Activated CD4-positive, alpha-beta memory T cell treated with anti-CD3 and anti-CD28 coated beads, Interleukin-2, amount 10 ng/mL, durations not matched to agents 7 days and 5 days (primary cell): Measurements from ENCODE around the gene ZNF831. TPM values are rescaled to one million over a fixed set of nuclear protein-coding genes. Genes with fewer than 3 reads are reported as not detected.

ENCODE experiments used
- CTCF ChIA-PET: fragments of 350-600 bp; sonication (Branson Sonifier 250); formaldehyde crosslinking; loops from one replicate; lab custom pipeline; 2021; ENCODE audit warnings: antibody characterized with exemption, inconsistent platforms; lab: Charles Lee
- POLR2A ChIA-PET: fragments of 350-600 bp; sonication (Branson Sonifier 250); formaldehyde crosslinking; loops from one replicate; lab custom pipeline; 2021; ENCODE audit warnings: antibody characterized with exemption; lab: Charles Lee
- DNase-seq: peaks from one replicate; pipeline ENCODE4 v3.0.0-alpha.2; 2020
- H3K27ac Mint-ChIP-seq: one replicate; pipeline ENCODE4 v1.8.0; 2021; ENCODE audit warnings: mild to moderate bottlenecking, mixed read lengths
- H3K27me3 Mint-ChIP-seq: one replicate; pipeline ENCODE4 v1.8.0; 2021; ENCODE audit warnings: mixed read lengths
- H3K36me3 Mint-ChIP-seq: one replicate; pipeline ENCODE4 v1.8.0; 2021; ENCODE audit warnings: low read depth, mixed read lengths
- H3K4me1 Mint-ChIP-seq: one replicate; pipeline ENCODE4 v1.8.0; 2021; ENCODE audit warnings: mixed read lengths
- H3K4me3 Mint-ChIP-seq: one replicate; pipeline ENCODE4 v1.8.0; 2021; ENCODE audit warnings: mild to moderate bottlenecking, mixed read lengths
- H3K9me3 Mint-ChIP-seq: one replicate; pipeline ENCODE4 v1.8.0; 2021; ENCODE audit warnings: mixed read lengths
- total RNA-seq, 2 experiments: library from RNA; stranded (reverse); gene quantifications; one replicate each; pipeline ENCODE4 v1.2.3, GENCODE V29; 2021

ZNF831 gene
- total RNA-seq, 2 experiments from 2014 or later = 12.1 to 12.7 TPM

- peaks cover 59% of the 10 kb centered on the region for H3K27me3 Mint-ChIP-seq
These were observed 131.9 kb downstream of the ZNF831 start for GRCh38 chr20:59295531-59295930.

GRCh38 chr20:59297686-59298085 lies 134.1 kb downstream of the ZNF831 start:
- ChIA-PET CTCF (no interaction called here), POLR2A (no interaction called here)
- Mint-ChIP-seq H3K4me3 (no peak overlapping the region), H3K9me3 (no peaks in the 10 kb centered on the region), H3K27ac (no peak overlapping the region), H3K36me3 (no peaks in the 10 kb centered on the region), H3K4me1 (peaks cover 3% of the 10 kb centered on the region), H3K27me3 (peaks cover 74% of the 10 kb centered on the region)
- no peak for DNase-seq

More at GRCh38 chr20:59295531-59295930, 131.9 kb downstream of the ZNF831 start:
- ChIA-PET CTCF (no interaction called here), POLR2A (no interaction called here)
- no peak overlapping the region for H3K27ac Mint-ChIP-seq
- H3K4me3 Mint-ChIP-seq = no peak overlapping the region
- H3K9me3 Mint-ChIP-seq = no peaks in the 10 kb centered on the region
- H3K4me1 Mint-ChIP-seq = peaks cover 3% of the 10 kb centered on the region
- no peaks in the 10 kb centered on the region for H3K36me3 Mint-ChIP-seq
- no peak for DNase-seq

GRCh38 chr20:59299945-59300332 lies 136.3 kb downstream of the ZNF831 start:
- H3K36me3 Mint-ChIP-seq = no peaks in the 10 kb centered on the region
- no peaks in the 10 kb centered on the region for H3K9me3 Mint-ChIP-seq
- ChIA-PET POLR2A (no interaction called here), CTCF (interaction anchor here (0.7 kb wide), 1 partner anchor 47 kb away, joined by 3 read pairs; no protein-coding TSS in a partner anchor)
- peaks cover 77% of the 10 kb centered on the region for H3K27me3 Mint-ChIP-seq
- no peak overlapping the region for H3K4me3 Mint-ChIP-seq
- H3K4me1 Mint-ChIP-seq = peaks cover 10% of the 10 kb centered on the region
- H3K27ac Mint-ChIP-seq = no peak overlapping the region
- no peak for DNase-seq

GRCh38 chr20:59300333-59301081 lies 136.9 kb downstream of the ZNF831 start, which contains the start of gene EDN3:
Gene EDN3, plus strand, starts transcription at chr20:59300611. Its CDS starts 202 bp downstream, at chr20:59300813.
- H3K9me3 Mint-ChIP-seq = no peaks in the 10 kb centered on the region
- H3K27me3 Mint-ChIP-seq = peaks cover 71% of the 10 kb centered on the region
- no peaks in the 10 kb centered on the region for H3K36me3 Mint-ChIP-seq
- ChIA-PET POLR2A (no interaction called here), CTCF (no interaction called here)
- no peak for DNase-seq
- peaks cover 10% of the 10 kb centered on the region for H3K4me1 Mint-ChIP-seq
- no peak within 1 kb of the TSS for H3K4me3 Mint-ChIP-seq
- no peak within 1 kb of the TSS for H3K27ac Mint-ChIP-seq

- Mint-ChIP-seq H3K4me3 (no peak overlapping the region), H3K4me1 (peaks cover 10% of the 10 kb centered on the region), H3K27ac (no peak overlapping the region), H3K27me3 (peaks cover 64% of the 10 kb centered on the region), H3K9me3 (no peaks in the 10 kb centered on the region), H3K36me3 (no peaks in the 10 kb centered on the region)
- ChIA-PET POLR2A (no interaction called here), CTCF (no interaction called here)
- DNase-seq = no peak
These were observed 137.9 kb downstream of the ZNF831 start for GRCh38 chr20:59301343-59302007.

GRCh38 chr20:59305908-59306655 lies 142.5 kb downstream of the ZNF831 start:
- H3K27me3 Mint-ChIP-seq = peaks cover 31% of the 10 kb centered on the region
- no peak overlapping the region for H3K27ac Mint-ChIP-seq
- peaks cover 36% of the 10 kb centered on the region for H3K4me1 Mint-ChIP-seq
- H3K36me3 Mint-ChIP-seq = no peaks in the 10 kb centered on the region
- ChIA-PET CTCF (no interaction called here), POLR2A (no interaction called here)
- H3K9me3 Mint-ChIP-seq = no peaks in the 10 kb centered on the region
- no peak for DNase-seq
- no peak overlapping the region for H3K4me3 Mint-ChIP-seq

GRCh38 chr20:59307270-59307669 lies 143.6 kb downstream of the ZNF831 start:
- Mint-ChIP-seq H3K9me3 (no peaks in the 10 kb centered on the region), H3K4me1 (peaks cover 38% of the 10 kb centered on the region), H3K36me3 (no peaks in the 10 kb centered on the region), H3K27ac (no peak overlapping the region), H3K27me3 (peaks cover 21% of the 10 kb centered on the region), H3K4me3 (no peak overlapping the region)
- ChIA-PET POLR2A (no interaction called here), CTCF (no interaction called here)
- no peak for DNase-seq

Other genes with a start within 250 kb of the ZNF831 start
- 10 to 100 TPM; 63.3 to 69.0 TPM for gene NELFCD, start 182.6 kb upstream of the ZNF831 start, total RNA-seq
- gene CTSZ, start 156.6 kb upstream of the ZNF831 start, total RNA-seq = 10 to 100 TPM; 45.0 to 49.0 TPM
- gene TUBB1, start 144.4 kb upstream of the ZNF831 start, total RNA-seq = not detected
- gene ATP5F1E, start 131.5 kb upstream of the ZNF831 start, total RNA-seq = 10 to 100 TPM; 80.4 to 82.1 TPM
- 10 to 100 TPM; 88.6 to 88.7 TPM for gene PRELID3B, start 121.0 kb upstream of the ZNF831 start, total RNA-seq
- gene EDN3, start 136.8 kb downstream of the ZNF831 start, total RNA-seq = under 1 TPM; 0.25 to 0.35 TPM